ENCODE data around the gene MMD2.
"Not testable (repeated sequence)": the region's sequence is repeated elsewhere in the genome, so short reads cannot be mapped to it uniquely, and the experiment has no call there.

DNA sequence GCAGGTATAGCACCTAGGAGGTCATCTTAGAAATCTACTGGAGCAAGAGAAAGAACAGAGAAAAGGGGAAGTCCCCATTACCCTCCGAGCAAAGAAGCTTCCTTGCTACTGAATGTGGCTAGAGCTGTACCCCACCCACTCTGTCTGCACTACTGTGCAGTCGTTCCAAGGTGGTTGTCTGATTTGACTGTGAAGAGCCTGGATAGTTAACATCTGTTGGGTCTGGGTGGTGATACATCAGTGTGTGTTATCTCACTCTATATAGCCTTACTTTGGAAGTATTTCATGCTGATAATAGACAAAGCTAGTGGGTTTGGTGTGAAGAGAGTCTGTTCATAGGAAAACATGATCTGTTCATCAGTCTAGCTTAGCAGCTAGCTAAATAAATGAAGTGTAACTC, 23.8 kb upstream of the MMD2 start:
- TF ChIP-seq POLR2AphosphoS5 (IDR thresholded peaks at IDR 0.05; ENCODE audit: low read depth); CREB1 (CRISPR knock-in tag; IDR thresholded peaks at IDR 0.05; ENCODE audit: low read depth); EZH2 (IDR thresholded peaks at IDR 0.05; ENCODE audit: low read depth, unreplicated experiment); EZH2phosphoT487 (IDR thresholded peaks at IDR 0.05; ENCODE audit: unreplicated experiment); ZNF331 (CRISPR knock-in tag; IDR thresholded peaks at IDR 0.05; ENCODE audit: low read depth): not testable (repeated sequence)
- TF ChIP-seq, protein P1, sequence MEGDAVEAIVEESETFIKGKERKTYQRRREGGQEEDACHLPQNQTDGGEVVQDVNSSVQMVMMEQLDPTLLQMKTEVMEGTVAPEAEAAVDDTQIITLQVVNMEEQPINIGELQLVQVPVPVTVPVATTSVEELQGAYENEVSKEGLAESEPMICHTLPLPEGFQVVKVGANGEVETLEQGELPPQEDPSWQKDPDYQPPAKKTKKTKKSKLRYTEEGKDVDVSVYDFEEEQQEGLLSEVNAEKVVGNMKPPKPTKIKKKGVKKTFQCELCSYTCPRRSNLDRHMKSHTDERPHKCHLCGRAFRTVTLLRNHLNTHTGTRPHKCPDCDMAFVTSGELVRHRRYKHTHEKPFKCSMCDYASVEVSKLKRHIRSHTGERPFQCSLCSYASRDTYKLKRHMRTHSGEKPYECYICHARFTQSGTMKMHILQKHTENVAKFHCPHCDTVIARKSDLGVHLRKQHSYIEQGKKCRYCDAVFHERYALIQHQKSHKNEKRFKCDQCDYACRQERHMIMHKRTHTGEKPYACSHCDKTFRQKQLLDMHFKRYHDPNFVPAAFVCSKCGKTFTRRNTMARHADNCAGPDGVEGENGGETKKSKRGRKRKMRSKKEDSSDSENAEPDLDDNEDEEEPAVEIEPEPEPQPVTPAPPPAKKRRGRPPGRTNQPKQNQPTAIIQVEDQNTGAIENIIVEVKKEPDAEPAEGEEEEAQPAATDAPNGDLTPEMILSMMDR (conservative IDR thresholded peaks at IDR 0.05; ENCODE audit: low read depth in 2 of 2): not testable (repeated sequence)
- TF ChIP-seq, protein P2, sequence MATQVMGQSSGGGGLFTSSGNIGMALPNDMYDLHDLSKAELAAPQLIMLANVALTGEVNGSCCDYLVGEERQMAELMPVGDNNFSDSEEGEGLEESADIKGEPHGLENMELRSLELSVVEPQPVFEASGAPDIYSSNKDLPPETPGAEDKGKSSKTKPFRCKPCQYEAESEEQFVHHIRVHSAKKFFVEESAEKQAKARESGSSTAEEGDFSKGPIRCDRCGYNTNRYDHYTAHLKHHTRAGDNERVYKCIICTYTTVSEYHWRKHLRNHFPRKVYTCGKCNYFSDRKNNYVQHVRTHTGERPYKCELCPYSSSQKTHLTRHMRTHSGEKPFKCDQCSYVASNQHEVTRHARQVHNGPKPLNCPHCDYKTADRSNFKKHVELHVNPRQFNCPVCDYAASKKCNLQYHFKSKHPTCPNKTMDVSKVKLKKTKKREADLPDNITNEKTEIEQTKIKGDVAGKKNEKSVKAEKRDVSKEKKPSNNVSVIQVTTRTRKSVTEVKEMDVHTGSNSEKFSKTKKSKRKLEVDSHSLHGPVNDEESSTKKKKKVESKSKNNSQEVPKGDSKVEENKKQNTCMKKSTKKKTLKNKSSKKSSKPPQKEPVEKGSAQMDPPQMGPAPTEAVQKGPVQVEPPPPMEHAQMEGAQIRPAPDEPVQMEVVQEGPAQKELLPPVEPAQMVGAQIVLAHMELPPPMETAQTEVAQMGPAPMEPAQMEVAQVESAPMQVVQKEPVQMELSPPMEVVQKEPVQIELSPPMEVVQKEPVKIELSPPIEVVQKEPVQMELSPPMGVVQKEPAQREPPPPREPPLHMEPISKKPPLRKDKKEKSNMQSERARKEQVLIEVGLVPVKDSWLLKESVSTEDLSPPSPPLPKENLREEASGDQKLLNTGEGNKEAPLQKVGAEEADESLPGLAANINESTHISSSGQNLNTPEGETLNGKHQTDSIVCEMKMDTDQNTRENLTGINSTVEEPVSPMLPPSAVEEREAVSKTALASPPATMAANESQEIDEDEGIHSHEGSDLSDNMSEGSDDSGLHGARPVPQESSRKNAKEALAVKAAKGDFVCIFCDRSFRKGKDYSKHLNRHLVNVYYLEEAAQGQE (IDR thresholded peaks at IDR 0.05; ENCODE audit: unreplicated experiment): not testable (repeated sequence)

Data from GM23338 (cell line).